Stimulated activated CD4-positive, alpha-beta T cell treated with anti-CD3 and anti-CD28 coated beads, TNF-alpha, amount 100 ng/mL, for 24 hours (primary cell): Measurements from ENCODE around the gene WDFY2.

Source experiments
- DNase-seq, 3 experiments: peaks; one replicate each; pipeline ENCODE4 v3.0.0-alpha.2; 2020; ENCODE audit warnings: low read depth in 3 of 3

Gene WDFY2

GRCh38 chr13:51797664-51798488, 213.6 kb downstream of the WDFY2 start:
- DNase-seq, result peak in 2 of 3 experiments; percentile 42 to 50

GRCh38 chr13:51799261-51799660, 215.0 kb downstream of the WDFY2 start:
- DNase-seq, result no peak

GRCh38 chr13:51800486-51800885, 216.2 kb downstream of the WDFY2 start:
- no peak for DNase-seq

GRCh38 chr13:51801631-51802099, 217.4 kb downstream of the WDFY2 start:
- DNase-seq, result no peak

- no peak for DNase-seq
These were observed 218.6 kb downstream of the WDFY2 start for GRCh38 chr13:51802631-51803418.

- DNase-seq, result peak; percentile 67 to 82 (median 70)
These were observed 219.4 kb downstream of the WDFY2 start, which contains the start of gene DHRS12 for GRCh38 chr13:51803422-51804294. Gene DHRS12, minus strand, starts transcription at chr13:51804163. Its CDS starts 4,504 bp downstream, at chr13:51799659.

- peak in 1 of 3 experiments; percentile 37 for DNase-seq
These were observed 220.3 kb downstream of the WDFY2 start for GRCh38 chr13:51804295-51805172.

- no peak for DNase-seq
These were observed 221.1 kb downstream of the WDFY2 start for GRCh38 chr13:51805313-51805712.

- no peak for DNase-seq
These were observed 221.7 kb downstream of the WDFY2 start for GRCh38 chr13:51805925-51806324.

- no peak for DNase-seq
These were observed 222.3 kb downstream of the WDFY2 start for GRCh38 chr13:51806566-51806965.

GRCh38 chr13:51807041-51807440, 222.8 kb downstream of the WDFY2 start:
- no peak for DNase-seq

GRCh38 chr13:51808811-51809210, 224.5 kb downstream of the WDFY2 start:
- no peak for DNase-seq

- DNase-seq, result no peak
These were observed 226.8 kb downstream of the WDFY2 start for GRCh38 chr13:51811046-51811445.

- DNase-seq, result no peak
These were observed 227.7 kb downstream of the WDFY2 start for GRCh38 chr13:51811920-51812451.

- no peak for DNase-seq
These were observed 229.8 kb downstream of the WDFY2 start for GRCh38 chr13:51814071-51814470.

GRCh38 chr13:51814825-51815650, 230.8 kb downstream of the WDFY2 start:
- DNase-seq, result peak in 2 of 3 experiments; percentile 63 to 68

- DNase-seq, result no peak
These were observed 231.6 kb downstream of the WDFY2 start for GRCh38 chr13:51815848-51816247.

GRCh38 chr13:51816604-51817249, 232.5 kb downstream of the WDFY2 start:
- no peak for DNase-seq
